ENCODE measurements around the gene GPR61.
A peak's percentile ranks its signal among the peaks of the same experiment; 100 is the strongest.

GPR61 gene

GRCh38 chr1:109547463-109548320 is 8.0 kb downstream of the GPR61 start:
- Histone ChIP-seq H3K27ac (replicated peaks) (peak overlapping the region; percentile 91), H3K27me3 (ENCODE audit: insufficient read depth, poor library complexity, severe bottlenecking) (no peaks in the 10 kb centered on the region), H3K4me3 (replicated peaks; ENCODE audit: insufficient read depth, low read length) (peak overlapping the region; percentile 79)
- peak in 1 of 2 experiments; percentile 20 for DNase-seq (ENCODE audit: low read depth in 1 of 2, low spot score in 1 of 2)
- no peak for TF ChIP-seq GABPA (IDR thresholded peaks at IDR 0.05; ENCODE audit: low read depth)
- no peak for TF ChIP-seq POLR2AphosphoS5 (IDR thresholded peaks at IDR 0.05; ENCODE audit: low read depth)
- TF ChIP-seq SPI1 (IDR thresholded peaks at IDR 0.05; ENCODE audit: borderline replicate concordance, low read depth) = no peak
- no peak for TF ChIP-seq REST (IDR thresholded peaks at IDR 0.05; ENCODE audit: insufficient replicate concordance, low read depth)

DNA sequence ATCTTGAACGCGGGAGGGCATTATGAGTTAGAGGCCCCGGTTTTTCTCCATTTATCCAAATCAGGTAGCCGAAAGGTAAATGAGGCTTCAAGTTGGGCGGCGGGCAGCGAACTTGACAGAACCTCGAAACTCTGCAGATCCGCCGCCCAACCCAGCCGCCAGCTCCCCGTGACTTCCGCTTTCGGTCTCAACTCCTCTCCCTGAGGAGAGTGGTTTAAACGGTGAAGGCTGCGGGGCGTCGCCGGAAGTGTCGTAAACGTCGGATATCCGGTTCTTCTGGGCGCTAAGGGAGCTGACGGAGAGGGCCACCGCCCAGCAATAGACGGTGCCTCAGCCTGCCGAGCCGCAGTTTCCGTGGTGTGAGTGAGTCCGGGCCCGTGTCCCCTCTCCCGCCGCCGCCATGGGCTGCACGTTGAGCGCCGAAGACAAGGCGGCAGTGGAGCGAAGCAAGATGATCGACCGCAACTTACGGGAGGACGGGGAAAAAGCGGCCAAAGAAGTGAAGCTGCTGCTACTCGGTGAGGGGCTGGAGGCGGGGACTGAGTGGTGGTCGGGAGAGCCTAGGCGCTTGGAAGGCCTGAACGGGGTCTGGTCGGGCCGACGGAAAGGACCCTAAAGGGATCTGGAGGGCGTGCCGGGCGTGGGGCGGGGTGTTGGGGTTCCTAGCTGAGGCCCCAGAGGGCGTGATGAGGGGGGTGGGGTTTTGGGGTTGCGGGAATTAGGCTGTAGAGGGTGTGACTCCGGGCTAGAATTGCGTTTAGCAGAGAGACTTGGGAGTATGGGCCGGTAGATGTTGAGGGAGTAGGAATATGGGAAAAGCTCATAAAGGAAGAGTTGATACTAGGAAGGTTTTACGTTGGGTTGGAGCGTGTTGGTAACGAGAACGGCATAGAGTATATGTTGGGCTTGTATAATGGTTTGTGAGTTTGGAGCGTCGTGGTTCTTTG is 8.9 kb downstream of the GPR61 start, which contains the start of gene GNAI3:
TSS of gene GNAI3 (plus strand) at position 295 of the 947 bp plus-strand sequence. CDS start at position 401, 106 bp downstream.
- peak within 1 kb of the TSS; percentile 79 for H3K4me3 ChIP-seq (replicated peaks; ENCODE audit: insufficient read depth, low read length)
- TF ChIP-seq SPI1 (IDR thresholded peaks at IDR 0.05; ENCODE audit: borderline replicate concordance, low read depth) = peak; percentile 95
- TF ChIP-seq, protein P1, sequence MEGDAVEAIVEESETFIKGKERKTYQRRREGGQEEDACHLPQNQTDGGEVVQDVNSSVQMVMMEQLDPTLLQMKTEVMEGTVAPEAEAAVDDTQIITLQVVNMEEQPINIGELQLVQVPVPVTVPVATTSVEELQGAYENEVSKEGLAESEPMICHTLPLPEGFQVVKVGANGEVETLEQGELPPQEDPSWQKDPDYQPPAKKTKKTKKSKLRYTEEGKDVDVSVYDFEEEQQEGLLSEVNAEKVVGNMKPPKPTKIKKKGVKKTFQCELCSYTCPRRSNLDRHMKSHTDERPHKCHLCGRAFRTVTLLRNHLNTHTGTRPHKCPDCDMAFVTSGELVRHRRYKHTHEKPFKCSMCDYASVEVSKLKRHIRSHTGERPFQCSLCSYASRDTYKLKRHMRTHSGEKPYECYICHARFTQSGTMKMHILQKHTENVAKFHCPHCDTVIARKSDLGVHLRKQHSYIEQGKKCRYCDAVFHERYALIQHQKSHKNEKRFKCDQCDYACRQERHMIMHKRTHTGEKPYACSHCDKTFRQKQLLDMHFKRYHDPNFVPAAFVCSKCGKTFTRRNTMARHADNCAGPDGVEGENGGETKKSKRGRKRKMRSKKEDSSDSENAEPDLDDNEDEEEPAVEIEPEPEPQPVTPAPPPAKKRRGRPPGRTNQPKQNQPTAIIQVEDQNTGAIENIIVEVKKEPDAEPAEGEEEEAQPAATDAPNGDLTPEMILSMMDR (IDR thresholded peaks at IDR 0.05; ENCODE audit: insufficient read depth, low read length) = no peak
- peak; percentile 94 for TF ChIP-seq POLR2AphosphoS5 (IDR thresholded peaks at IDR 0.05; ENCODE audit: low read depth)
- no peak for TF ChIP-seq REST (IDR thresholded peaks at IDR 0.05; ENCODE audit: insufficient replicate concordance, low read depth)
- peak; percentile 93 for TF ChIP-seq GABPA (IDR thresholded peaks at IDR 0.05; ENCODE audit: low read depth)
- DNase-seq (ENCODE audit: low read depth in 1 of 2, low spot score in 1 of 2) = peak; percentile 97 to 98
- no peaks in the 10 kb centered on the region for H3K27me3 ChIP-seq (ENCODE audit: insufficient read depth, poor library complexity, severe bottlenecking)
- peak within 1 kb of the TSS; percentile 91 for H3K27ac ChIP-seq (replicated peaks)

- no peak for DNase-seq (ENCODE audit: low read depth in 1 of 2, low spot score in 1 of 2)
- H3K27ac ChIP-seq (replicated peaks) = no peak overlapping the region
- H3K4me3 ChIP-seq (replicated peaks; ENCODE audit: insufficient read depth, low read length) = no peak overlapping the region
- H3K27me3 ChIP-seq (ENCODE audit: insufficient read depth, poor library complexity, severe bottlenecking) = no peaks in the 10 kb centered on the region
- no peak for TF ChIP-seq SPI1 (IDR thresholded peaks at IDR 0.05; ENCODE audit: borderline replicate concordance, low read depth)
- TF ChIP-seq GABPA (IDR thresholded peaks at IDR 0.05; ENCODE audit: low read depth) = no peak
- no peak for TF ChIP-seq REST (IDR thresholded peaks at IDR 0.05; ENCODE audit: insufficient replicate concordance, low read depth)
- TF ChIP-seq, protein P1 (IDR thresholded peaks at IDR 0.05; ENCODE audit: insufficient read depth, low read length) = no peak
- no peak for TF ChIP-seq POLR2AphosphoS5 (IDR thresholded peaks at IDR 0.05; ENCODE audit: low read depth)
These were observed 16.9 kb downstream of the GPR61 start for GRCh38 chr1:109556563-109556962.

Data from HL-60 (cell line).